Measurements from ENCODE around the gene CEP63.

The CEP63 gene

DNA sequence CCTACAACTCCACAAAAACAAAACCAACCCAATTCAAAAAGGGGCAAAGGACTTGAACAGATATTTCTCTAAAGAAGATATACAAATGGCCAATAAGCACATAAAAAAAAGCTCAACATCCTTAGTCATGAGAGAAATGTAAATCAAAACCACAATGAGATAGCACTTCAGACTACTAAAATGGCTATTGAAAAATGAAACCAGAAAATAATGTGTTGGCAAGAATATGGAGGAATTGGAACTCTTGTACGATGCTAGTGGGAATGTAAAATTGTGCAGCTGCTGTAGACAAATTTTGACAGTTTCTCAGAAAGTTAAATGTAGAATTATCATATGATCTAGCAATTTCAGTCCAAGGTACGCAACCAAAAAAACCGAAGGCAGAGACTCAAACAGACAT, 136.0 kb downstream of the CEP63 start:
- peaks cover 13% of the 10 kb centered on the region for H3K4me1 ChIP-seq (ENCODE audit: insufficient read depth, insufficient read length)
- H3K9ac ChIP-seq (ENCODE audit: insufficient read length, low read depth), result no peak overlapping the region
- DNase-seq (ENCODE audit: low read depth, low spot score), result no peak
- H3K27me3 ChIP-seq (ENCODE audit: insufficient read depth, insufficient read length), result no peaks in the 10 kb centered on the region
- no peak for TF ChIP-seq ZNF274 (IDR thresholded peaks at IDR 0.05; ENCODE audit: low read depth, low read length)
- TF ChIP-seq YY1 (IDR thresholded peaks at IDR 0.05; ENCODE audit: insufficient read depth, insufficient read length), result no peak
- no peak for TF ChIP-seq SUZ12 (IDR thresholded peaks at IDR 0.05; ENCODE audit: extremely low read depth, insufficient read depth, insufficient read length)
- H3K4me3 ChIP-seq (ENCODE audit: insufficient read length, low read depth), result no peak overlapping the region
- no peaks in the 10 kb centered on the region for H3K9me3 ChIP-seq (ENCODE audit: insufficient read depth, low read length)
- no peaks in the 10 kb centered on the region for H3K36me3 ChIP-seq (ENCODE audit: insufficient read depth, insufficient read length, low read length)

GRCh38 chr3:134622806-134623365, 137.0 kb downstream of the CEP63 start:
- TF ChIP-seq SUZ12 (IDR thresholded peaks at IDR 0.05; ENCODE audit: extremely low read depth, insufficient read depth, insufficient read length), result no peak
- no peak for TF ChIP-seq YY1 (IDR thresholded peaks at IDR 0.05; ENCODE audit: insufficient read depth, insufficient read length)
- no peak for TF ChIP-seq ZNF274 (IDR thresholded peaks at IDR 0.05; ENCODE audit: low read depth, low read length)
- Histone ChIP-seq H3K36me3 (ENCODE audit: insufficient read depth, insufficient read length, low read length) (no peaks in the 10 kb centered on the region), H3K4me1 (ENCODE audit: insufficient read depth, insufficient read length) (peaks cover 11% of the 10 kb centered on the region), H3K9ac (ENCODE audit: insufficient read length, low read depth) (no peak overlapping the region), H3K4me3 (ENCODE audit: insufficient read length, low read depth) (no peak overlapping the region), H3K27me3 (ENCODE audit: insufficient read depth, insufficient read length) (no peaks in the 10 kb centered on the region), H3K9me3 (ENCODE audit: insufficient read depth, low read length) (no peaks in the 10 kb centered on the region)
- no peak for DNase-seq (ENCODE audit: low read depth, low spot score)

DNA sequence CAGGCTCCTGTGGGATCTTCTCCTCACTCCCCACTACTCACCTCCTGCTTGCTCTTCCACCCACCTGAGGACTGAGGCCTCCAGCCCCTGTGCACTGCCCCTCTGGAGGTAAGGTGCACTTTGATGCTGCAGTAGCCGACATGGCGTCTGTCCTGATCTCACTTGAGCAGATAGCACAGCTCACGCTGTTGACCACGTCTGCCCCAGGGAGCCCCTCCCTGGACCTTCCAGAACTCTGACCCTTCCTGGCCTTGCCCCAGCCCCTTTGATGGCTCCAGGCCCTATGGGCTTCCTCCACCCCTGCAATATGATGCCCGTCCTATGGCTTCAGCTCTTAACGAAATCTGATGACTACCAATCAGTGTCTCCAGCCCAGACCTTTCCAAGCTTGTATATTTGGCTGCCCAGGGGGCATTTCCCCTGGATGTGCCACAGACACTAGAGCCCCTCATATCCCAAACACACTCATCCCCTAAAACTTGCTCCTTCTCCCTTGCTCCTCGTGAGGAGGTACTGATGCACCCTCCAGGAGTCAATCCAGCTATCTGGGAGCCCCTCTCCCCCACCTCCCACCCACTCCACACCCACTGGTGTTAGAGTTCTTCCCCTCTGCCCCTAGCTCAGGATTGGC, 137.9 kb downstream of the CEP63 start:
- Histone ChIP-seq H3K9me3 (ENCODE audit: insufficient read depth, low read length) (no peaks in the 10 kb centered on the region), H3K4me1 (ENCODE audit: insufficient read depth, insufficient read length) (peaks cover 5% of the 10 kb centered on the region)

More for the DNA sequence above, 137.9 kb downstream of the CEP63 start:
- H3K27me3 ChIP-seq (ENCODE audit: insufficient read depth, insufficient read length), result no peaks in the 10 kb centered on the region
- H3K36me3 ChIP-seq (ENCODE audit: insufficient read depth, insufficient read length, low read length), result no peaks in the 10 kb centered on the region
- no peak for DNase-seq (ENCODE audit: low read depth, low spot score)
- no peak overlapping the region for H3K9ac ChIP-seq (ENCODE audit: insufficient read length, low read depth)
- no peak overlapping the region for H3K4me3 ChIP-seq (ENCODE audit: insufficient read length, low read depth)
- TF ChIP-seq YY1 (IDR thresholded peaks at IDR 0.05; ENCODE audit: insufficient read depth, insufficient read length) (no peak), SUZ12 (IDR thresholded peaks at IDR 0.05; ENCODE audit: extremely low read depth, insufficient read depth, insufficient read length) (no peak), ZNF274 (IDR thresholded peaks at IDR 0.05; ENCODE audit: low read depth, low read length) (no peak)

All from NT2/D1 (cell line).